Epithelial cell of esophagus (primary cell): ENCODE data around the gene NOTCH1.

Source experiments
- DNase-seq: peaks from one replicate; pipeline ENCODE4 v3.0.0; 2010; ENCODE audit warnings: low read depth
- H3K4me3 ChIP-seq: 2 replicates; pipeline ENCODE4 v1.5.1; 2011; ENCODE audit warnings: mild to moderate bottlenecking, low read length, control low read depth
- TF ChIP-seq, protein P1 (sequence below): IDR thresholded peaks from 2 replicates; pipeline ENCODE4 v1.5.1; 2011; ENCODE audit warnings: low read depth, mild to moderate bottlenecking, low read length, control low read depth, inconsistent platforms; ENCODE audit not compliant: insufficient read depth; ENCODE audit errors: missing control alignments

The NOTCH1 gene

DNA sequence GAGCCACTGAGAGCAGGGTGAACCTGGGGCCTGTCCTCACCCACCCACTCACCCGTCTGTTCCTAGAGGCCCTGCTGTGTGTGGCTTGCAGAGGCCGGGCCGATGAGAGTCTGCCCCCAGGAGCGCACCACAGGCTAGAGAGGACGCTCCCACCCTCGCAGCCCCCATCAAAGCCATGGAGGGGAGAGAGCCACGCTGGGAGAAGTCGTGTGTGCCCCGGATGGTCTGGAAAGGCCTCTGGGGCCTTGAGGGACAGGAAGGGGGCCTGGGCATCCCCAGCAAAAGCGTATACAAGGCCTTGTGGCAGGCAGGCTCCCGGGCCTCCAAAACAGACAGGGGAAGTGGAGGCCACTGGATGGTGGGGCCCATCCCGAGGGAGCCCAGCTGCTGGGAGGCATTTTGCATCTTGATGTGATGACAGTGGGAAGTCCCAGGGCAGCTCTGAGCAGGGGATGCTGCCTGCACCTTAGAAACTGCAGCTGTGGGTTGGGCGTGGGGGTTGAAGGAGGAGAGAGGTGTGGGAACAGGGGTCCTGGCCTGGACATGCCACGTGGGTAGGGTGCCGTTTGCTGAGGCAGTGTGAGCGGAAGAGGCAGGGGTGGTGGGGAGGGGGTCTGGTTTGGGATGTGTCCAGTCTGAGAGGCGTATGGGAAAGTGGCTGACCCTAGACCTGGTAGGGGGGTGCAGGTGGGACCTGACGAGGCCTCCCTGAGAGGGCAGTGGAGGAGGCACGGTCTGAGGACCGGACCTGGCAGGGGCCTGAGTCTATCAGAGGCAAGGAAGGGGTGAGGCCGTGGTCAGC is 43.0 kb upstream of the NOTCH1 start:
- no peak for DNase-seq
- TF ChIP-seq, protein P1, sequence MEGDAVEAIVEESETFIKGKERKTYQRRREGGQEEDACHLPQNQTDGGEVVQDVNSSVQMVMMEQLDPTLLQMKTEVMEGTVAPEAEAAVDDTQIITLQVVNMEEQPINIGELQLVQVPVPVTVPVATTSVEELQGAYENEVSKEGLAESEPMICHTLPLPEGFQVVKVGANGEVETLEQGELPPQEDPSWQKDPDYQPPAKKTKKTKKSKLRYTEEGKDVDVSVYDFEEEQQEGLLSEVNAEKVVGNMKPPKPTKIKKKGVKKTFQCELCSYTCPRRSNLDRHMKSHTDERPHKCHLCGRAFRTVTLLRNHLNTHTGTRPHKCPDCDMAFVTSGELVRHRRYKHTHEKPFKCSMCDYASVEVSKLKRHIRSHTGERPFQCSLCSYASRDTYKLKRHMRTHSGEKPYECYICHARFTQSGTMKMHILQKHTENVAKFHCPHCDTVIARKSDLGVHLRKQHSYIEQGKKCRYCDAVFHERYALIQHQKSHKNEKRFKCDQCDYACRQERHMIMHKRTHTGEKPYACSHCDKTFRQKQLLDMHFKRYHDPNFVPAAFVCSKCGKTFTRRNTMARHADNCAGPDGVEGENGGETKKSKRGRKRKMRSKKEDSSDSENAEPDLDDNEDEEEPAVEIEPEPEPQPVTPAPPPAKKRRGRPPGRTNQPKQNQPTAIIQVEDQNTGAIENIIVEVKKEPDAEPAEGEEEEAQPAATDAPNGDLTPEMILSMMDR: no peak
- no peak overlapping the region for H3K4me3 ChIP-seq

DNA sequence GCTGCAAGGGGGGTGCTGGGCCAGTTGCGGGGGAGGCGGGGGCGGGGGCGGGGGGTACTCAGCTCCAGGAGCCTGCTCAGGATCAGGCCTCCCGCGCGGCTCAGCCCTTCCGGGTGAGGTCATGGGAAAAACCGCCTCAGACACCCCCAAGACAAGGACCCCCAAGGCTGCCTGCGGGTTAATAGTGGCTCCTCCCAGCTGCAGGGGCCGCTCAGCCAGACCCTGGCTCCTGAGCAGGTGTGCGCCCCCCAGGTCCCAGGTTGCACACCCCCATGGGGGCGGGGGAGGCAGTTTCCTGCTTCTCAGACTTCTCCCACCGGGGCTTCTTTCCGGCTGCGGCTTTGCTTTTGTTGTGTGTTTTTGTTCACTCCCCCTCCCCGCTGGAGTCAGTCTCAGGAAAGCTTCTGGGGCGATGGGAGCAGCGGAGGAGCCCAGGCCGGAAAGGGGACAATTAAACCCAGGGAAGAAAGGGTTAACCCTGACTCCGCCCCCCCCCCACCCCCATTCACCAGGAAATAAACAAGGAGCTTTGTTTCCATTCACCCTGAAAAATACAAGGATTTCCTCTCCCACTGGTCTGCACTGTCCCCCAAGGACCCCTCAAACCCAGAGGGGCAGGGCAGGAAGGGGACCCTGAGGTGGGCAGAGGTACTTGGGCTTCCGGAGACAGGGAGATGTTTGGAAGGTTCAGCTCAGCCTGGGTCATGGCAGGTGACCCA is 42.3 kb upstream of the NOTCH1 start:
- no peak overlapping the region for H3K4me3 ChIP-seq

DNA sequence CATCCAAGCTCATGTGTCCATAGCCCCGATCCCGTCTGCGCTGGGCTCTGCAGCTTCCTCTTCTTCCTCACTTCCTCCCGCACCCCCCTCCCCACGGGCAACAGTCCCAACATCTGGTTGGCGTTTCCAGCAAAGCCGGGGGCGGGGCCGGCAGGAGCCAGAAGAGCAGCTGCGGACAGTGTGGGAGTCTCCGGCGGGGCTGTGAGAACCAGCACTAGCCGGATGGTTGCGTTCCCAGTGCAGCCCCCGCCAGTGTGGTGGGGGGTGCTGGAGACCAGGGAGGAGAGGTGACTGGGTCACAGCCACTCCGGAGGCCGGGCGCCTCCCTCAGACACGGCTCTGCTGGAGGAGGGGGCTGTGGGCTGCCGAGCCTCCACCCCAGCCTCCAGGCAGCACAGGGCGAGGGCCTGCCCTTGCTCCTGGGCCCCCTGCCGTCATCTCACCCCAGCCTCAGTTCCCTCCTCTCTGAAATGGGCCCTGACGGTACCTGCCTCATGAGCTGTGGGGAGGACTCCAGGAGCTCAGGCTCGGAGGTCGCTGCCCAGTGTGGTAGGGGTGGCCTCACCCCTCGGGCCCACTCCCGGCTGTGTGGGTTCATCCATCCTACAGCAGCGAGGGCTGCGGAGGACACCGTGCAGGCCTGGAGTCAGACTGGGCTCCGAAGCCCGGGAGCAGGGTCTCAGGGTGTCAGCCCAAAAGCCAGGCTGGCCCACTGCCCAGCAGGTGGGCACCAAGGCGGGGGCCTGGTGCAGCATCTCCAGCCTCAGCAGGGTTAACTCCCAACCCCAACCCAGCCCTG is 41.5 kb upstream of the NOTCH1 start:
- TF ChIP-seq, protein P1: no peak
- H3K4me3 ChIP-seq: no peak overlapping the region
- no peak for DNase-seq

More for the DNA sequence above, 42.3 kb upstream of the NOTCH1 start:
- TF ChIP-seq, protein P1: no peak
- no peak for DNase-seq

DNA sequence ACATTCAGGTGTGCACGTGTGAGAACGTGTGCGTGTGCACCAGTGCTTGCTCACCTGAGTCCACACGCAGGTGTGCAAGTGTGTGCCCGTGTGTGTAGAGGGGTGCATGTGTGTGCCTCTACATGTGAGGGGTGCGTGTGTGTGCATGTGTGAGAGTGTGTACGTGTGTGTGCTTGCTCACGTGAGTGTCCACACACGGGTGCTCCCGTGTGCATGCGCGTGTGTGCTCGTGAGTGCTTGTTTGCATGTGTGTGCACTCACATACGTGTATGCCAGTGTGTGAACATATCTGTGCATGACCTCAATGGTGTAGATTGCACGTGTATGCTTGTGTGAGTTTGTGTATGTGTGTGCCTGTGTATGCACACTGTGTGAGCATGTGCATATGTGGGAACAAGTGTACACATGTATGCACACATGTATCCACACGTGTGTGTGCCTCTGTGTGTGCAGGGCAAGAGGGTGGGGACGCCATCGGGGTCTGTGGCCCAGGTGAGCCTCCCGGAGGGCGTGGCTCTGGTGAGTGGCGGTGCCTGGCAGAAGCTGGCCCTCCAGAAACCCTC is 40.6 kb upstream of the NOTCH1 start:
- no peak overlapping the region for H3K4me3 ChIP-seq
- DNase-seq: no peak
- TF ChIP-seq, protein P1: no peak

DNA sequence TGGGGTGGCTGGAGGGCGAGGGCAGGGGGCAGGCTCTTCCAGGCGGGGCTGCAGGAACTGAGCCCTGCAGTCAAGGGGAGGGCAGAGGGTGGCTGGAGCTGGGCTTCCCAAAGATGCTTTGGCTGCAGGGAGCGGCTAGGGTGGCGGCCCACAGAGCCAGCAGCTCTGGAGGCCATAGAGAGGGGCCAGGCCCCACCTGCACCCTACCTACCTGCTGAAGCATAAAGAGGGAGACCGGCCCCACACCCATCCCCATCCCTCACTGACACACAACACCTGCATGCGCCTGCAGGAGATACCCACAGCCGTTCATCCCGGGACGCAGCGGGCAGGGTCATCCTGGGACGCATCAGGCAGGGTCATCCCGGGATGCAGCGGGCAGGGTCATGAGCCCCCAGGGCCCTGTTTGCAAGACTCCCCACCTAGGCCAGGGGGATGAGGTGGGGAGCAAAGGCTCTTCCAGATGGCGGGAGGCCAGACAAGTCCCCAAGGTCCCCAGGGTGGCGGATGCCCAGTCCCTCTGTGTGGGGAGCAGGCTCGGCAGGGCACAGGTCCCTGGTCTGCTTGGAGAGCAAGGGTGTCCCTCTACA is 39.8 kb upstream of the NOTCH1 start:
- TF ChIP-seq, protein P1: no peak
- no peak overlapping the region for H3K4me3 ChIP-seq
- no peak for DNase-seq

DNA sequence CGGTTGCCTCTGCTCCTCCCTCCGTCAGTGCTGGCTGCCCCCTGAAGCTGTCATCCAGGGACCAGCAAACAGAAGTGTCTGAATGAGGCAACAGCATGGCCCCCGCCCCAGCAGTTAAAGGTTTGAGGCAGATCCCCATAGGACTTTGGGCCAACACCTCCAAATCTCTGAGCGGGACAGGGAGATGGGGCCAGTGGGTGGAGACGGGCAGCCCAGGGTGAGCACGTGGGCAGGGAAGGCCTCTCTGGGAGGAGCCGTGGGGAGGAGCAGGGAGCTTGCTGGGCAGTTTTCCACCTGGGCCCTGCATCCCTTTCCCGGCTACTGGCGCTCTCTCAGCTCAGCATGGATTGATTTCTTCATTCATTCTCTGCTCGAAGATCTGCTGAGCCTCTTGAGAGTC is 39.1 kb upstream of the NOTCH1 start:
- TF ChIP-seq, protein P1: no peak
- H3K4me3 ChIP-seq: no peak overlapping the region
- DNase-seq: no peak
